Cerebellar cortex (tissue), 1 donor: ENCODE results near the gene NAPA.

ENCODE experiments used
- DNase-seq: peaks from one replicate; pipeline ENCODE4 v3.0.0-alpha.2; 2015; ENCODE audit warnings: low spot score

Gene NAPA

GRCh38 chr19:47514869-47515588, at the start of gene NAPA:
TSS of gene NAPA (minus strand) at chr19:47515063. CDS start at chr19:47514940, 123 bp downstream.
- peak; percentile 100 for DNase-seq

DNA sequence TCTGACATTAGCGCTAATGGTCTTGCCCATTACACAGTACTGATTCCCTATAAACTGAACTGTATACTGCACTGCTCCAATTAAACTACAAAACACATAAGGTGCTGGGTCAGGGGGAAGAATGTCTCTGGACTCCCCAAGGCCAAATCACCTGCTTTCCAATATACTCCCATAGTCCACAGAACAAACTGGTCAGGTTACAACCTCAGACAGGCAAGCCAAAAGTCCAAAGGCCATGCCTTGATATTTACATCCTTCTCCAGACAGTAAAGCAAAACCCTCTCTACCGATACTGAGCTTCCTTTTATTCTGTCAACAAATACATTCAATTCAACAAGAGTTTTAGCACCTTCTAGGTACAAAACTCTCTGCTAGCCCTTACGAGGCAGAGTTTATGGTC, 49.2 kb upstream of the NAPA start:
- DNase-seq: no peak

- no peak for DNase-seq
Measured at GRCh38 chr19:47561440-47562057, 46.7 kb upstream of the NAPA start.

DNA sequence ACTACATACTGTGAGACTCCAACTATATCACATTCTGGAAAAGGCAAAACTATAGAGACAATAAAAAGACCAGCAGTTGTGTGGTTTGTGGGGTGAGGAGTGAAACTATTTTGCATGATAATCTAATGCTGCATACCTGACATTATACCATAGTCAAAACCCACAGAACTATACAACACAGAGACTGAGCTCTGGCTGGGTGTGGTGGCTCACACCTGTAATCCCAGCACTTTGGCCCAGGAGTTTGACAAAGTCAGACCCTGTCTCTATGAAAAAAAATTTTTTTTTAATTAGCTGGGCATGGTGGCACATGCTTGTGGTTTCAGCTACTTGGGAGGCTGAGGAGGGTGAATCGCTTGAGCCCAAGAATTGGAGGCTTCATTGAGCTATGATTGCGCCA, 46.1 kb upstream of the NAPA start:
- DNase-seq: no peak

- no peak for DNase-seq
Measured at GRCh38 chr19:47550129-47550528, 35.3 kb upstream of the NAPA start.

DNA sequence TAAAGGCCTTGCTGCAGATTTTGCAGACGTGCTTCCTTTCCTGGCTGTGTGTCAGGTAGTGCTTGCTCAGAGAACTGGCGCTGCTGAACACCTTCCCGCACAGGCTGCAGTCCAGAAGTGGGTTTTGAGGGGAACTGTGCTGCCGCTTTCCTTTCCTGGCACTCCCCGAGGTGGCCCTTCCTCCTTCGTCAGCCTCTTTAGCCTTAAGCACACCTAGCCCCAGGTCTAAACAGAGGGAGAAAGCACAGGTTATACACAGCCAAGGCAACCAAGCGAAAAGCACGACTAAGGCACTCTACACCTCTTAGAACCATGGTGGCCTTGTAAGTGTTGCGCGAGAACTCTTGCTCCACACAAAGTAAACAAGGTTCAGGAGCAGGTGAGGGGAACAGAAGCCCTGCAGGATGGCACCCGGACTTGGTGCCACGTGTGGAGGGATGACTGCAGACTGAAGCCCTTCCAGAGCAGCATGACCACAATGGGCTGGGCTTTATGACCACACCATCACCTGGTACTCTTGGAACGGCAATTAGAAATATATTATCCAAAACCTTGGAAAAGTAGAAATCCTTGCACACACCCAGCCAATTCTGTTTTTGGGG, 34.5 kb upstream of the NAPA start:
- DNase-seq: no peak

- DNase-seq: no peak
Measured at GRCh38 chr19:47547199-47547598, 32.3 kb upstream of the NAPA start.

DNA sequence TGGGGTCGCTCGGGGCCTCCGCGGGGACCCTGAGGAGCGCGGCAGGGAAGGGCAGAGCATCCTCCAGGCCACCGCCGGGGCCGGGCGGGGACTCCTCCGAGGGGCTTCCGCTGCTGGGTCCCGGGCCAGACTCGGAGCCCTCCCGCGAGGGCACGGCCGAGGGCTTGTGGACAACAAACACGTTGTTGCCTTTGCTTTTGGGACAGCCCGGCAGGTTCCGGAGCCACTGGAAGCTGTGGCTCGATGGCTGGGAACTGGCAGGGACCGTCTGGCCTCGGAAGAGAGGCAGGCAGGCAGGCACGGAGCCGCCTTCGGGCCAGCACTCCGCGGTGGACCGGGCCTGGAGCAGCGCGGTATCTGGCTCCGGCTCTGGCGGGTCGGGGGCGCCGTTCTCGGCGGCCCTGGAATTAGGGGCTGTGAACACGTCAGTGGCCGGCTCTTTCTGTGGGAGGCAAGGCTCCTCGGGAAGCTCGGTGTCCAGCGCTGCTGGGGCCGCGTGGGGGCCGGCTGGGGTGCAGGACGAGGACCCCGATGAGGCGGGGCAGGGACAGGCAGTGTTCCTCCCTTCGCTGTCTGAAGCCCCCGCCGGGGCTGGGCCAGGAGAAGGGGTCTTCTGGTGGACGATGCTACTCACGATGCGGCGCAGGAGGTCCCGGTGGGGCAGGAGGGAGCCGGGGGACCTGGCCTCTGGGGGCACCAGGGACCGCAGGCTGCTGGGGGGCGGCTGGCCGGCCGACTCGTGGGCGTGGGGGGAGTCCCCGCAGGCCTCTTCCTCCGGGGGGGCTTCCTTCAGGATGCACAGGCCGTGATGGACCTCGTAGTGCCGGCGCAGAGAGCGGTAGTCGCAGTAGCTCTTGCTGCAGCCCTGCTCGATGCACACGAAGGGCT, 30.4 kb upstream of the NAPA start:
- no peak for DNase-seq

DNA sequence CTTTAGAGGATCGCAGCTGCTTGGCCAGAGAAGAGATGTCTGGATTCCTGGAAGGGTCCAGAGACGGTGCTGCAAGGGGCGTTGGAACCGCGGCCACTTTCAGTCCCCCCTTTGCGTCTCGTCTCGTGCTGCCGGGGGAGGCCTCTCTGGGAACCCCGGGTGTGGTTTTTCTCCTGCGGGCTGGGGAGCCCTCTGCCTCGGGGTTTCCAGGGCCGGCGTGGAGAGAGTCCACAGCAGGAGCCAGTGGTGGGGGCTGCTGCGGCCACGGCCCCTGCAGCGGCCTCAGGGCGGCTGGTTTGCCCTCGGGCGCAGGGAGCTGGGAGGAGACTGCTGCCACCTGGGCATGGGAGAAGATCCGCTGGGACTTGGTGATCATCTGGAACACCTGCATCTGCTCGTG, 29.6 kb upstream of the NAPA start:
- DNase-seq: no peak

- DNase-seq: no peak
Measured at GRCh38 chr19:47544075-47544474, 29.2 kb upstream of the NAPA start.

GRCh38 chr19:47542030-47542475, 27.2 kb upstream of the NAPA start:
- DNase-seq: no peak

DNA sequence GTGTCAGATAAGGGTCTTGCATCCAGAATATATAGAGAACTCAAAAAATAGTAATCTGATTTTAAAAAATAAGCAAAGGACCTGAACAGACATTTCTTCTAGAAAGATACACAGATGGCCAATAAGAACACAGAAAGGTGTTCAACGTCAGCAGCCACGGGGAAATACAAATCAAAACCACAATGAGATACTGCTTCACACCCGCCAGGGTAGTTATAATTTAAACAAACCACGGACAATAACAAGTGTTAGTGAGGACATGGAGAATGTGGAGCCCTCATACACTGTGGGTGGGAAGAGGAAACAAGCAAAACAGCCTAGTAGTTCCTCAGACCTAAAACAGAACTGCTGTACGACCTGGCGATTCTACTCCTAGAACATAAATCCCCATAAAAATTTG, 26.7 kb upstream of the NAPA start:
- DNase-seq: no peak

DNA sequence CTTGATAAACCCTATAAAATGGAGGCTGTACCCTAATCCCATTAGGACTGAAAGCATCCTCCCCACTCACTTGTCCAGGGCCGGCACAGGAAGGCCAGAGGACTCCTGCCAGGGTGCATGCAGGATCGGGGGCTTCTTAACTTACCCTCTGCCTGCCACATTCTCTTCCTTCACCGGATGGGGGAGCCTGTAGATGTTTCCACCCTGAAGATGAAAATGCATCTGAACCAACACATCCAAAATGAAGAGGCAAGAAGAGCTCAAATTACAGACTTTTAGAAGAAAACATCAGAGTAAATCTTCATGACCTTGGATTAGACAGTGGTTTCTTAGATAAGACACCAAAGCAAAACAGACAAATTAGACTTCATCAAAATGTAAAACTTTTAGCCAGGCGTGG, 25.9 kb upstream of the NAPA start:
- DNase-seq: peak; percentile 34

- no peak for DNase-seq
Measured at GRCh38 chr19:47539747-47540311, 25.0 kb upstream of the NAPA start.

- DNase-seq: no peak
Measured at GRCh38 chr19:47538812-47539211, 23.9 kb upstream of the NAPA start.

DNA sequence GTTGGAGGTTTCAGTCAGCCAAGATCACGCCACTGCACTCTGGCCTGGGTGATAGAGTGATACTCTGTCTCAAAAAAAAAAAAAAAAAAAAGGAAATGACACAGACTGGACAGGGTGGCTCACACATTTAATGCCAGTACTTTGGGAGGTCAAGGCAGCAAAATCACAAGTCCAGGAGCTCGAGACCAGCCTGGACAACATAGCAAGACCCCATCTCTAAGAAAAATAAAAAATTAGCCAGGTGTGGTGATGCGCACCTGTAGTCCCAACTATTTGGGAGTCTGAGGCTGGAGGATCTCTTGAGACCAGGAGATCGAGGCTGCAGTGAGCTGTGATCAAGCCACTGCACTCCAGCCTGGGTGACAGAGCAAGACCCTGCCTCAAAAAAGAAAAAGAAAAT, 22.6 kb upstream of the NAPA start:
- no peak for DNase-seq

- DNase-seq: no peak
Measured at GRCh38 chr19:47534628-47535027, 19.8 kb upstream of the NAPA start.

GRCh38 chr19:47531640-47532387, 17.0 kb upstream of the NAPA start:
- DNase-seq: no peak

GRCh38 chr19:47529018-47529742, 14.3 kb upstream of the NAPA start:
- no peak for DNase-seq

DNA sequence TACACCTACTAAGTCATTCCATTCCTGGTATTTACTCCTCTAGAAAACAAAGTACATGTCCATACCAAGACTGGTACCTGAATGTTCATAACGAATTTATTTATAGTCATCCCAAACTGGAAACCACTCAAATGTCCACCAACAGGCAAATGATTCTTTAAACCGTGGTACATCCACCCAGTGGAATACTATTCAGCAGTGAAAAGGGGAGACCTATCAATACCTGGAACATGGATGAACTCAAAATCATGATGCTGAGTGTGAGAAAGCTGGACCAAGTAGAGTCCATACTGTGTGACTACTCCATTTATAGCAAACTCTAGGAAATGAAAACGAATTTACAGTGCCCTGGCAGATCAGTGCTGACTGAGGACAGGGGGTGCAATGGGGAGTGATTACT, 11.9 kb upstream of the NAPA start:
- no peak for DNase-seq

GRCh38 chr19:47523473-47523872, 8.6 kb upstream of the NAPA start:
- no peak for DNase-seq
